ENCODE measurements around the gene NEU4.
"Not testable (repeated sequence)": the region's sequence is repeated elsewhere in the genome, so short reads cannot be mapped to it uniquely, and the experiment has no call there.

Gene NEU4

GRCh38 chr2:241827394-241827793, 18.4 kb downstream of the NEU4 start:
- TF ChIP-seq CTCF (IDR thresholded peaks at IDR 0.05; ENCODE audit: unreplicated experiment in 3 of 3) = no peak
- H3K4me1 Mint-ChIP-seq = peaks cover 13% of the 10 kb centered on the region
- H3K27me3 Mint-ChIP-seq (ENCODE audit: low read depth) = peaks cover 14% of the 10 kb centered on the region

GRCh38 chr2:241833101-241833663, 24.2 kb downstream of the NEU4 start:
- Mint-ChIP-seq H3K36me3 (ENCODE audit: low read depth) (no peaks in the 10 kb centered on the region), H3K4me1 (peaks cover 33% of the 10 kb centered on the region), H3K9me3 (peaks cover 37% of the 10 kb centered on the region), H3K27ac (peak overlapping the region; percentile 60 to 90 (median 75)), H3K4me3 (peak overlapping the region in 1 of 3 experiments; percentile 16), H3K27me3 (ENCODE audit: low read depth) (peaks cover 12% of the 10 kb centered on the region)
- TF ChIP-seq CTCF (IDR thresholded peaks at IDR 0.05; ENCODE audit: unreplicated experiment in 3 of 3) = no peak

More at GRCh38 chr2:241827394-241827793, 18.4 kb downstream of the NEU4 start:
- Mint-ChIP-seq H3K9me3 (peaks cover 60% of the 10 kb centered on the region), H3K36me3 (ENCODE audit: low read depth) (peaks cover 9% of the 10 kb centered on the region), H3K27ac (no peak overlapping the region), H3K4me3 (no peak overlapping the region)

- Mint-ChIP-seq H3K27ac (peak overlapping the region; percentile 60 to 90 (median 75)), H3K4me1 (peaks cover 38% of the 10 kb centered on the region), H3K9me3 (peaks cover 34% of the 10 kb centered on the region), H3K4me3 (peak overlapping the region in 1 of 3 experiments; percentile 16), H3K27me3 (ENCODE audit: low read depth) (peaks cover 12% of the 10 kb centered on the region)
- H3K36me3 Mint-ChIP-seq (ENCODE audit: low read depth) = not testable (repeated sequence)
These were observed 24.9 kb downstream of the NEU4 start for GRCh38 chr2:241833756-241834526.

GRCh38 chr2:241834527-241835210, 25.7 kb downstream of the NEU4 start:
- Mint-ChIP-seq H3K4me3 (no peak overlapping the region), H3K27ac (no peak overlapping the region), H3K36me3 (ENCODE audit: low read depth) (no peaks in the 10 kb centered on the region), H3K4me1 (peaks cover 38% of the 10 kb centered on the region), H3K27me3 (ENCODE audit: low read depth) (peaks cover 12% of the 10 kb centered on the region), H3K9me3 (peaks cover 34% of the 10 kb centered on the region)
- no peak for TF ChIP-seq CTCF (IDR thresholded peaks at IDR 0.05; ENCODE audit: unreplicated experiment in 3 of 3)

GRCh38 chr2:241835611-241836010, 26.6 kb downstream of the NEU4 start:
- no peak for TF ChIP-seq CTCF (IDR thresholded peaks at IDR 0.05; ENCODE audit: unreplicated experiment in 3 of 3)
- H3K27me3 Mint-ChIP-seq (ENCODE audit: low read depth) = peaks cover 12% of the 10 kb centered on the region
- H3K4me1 Mint-ChIP-seq = peaks cover 38% of the 10 kb centered on the region
- peaks cover 27% of the 10 kb centered on the region for H3K9me3 Mint-ChIP-seq
- no peaks in the 10 kb centered on the region for H3K36me3 Mint-ChIP-seq (ENCODE audit: low read depth)
- peak overlapping the region in 2 of 3 experiments; percentile 76 to 82 for H3K27ac Mint-ChIP-seq
- no peak overlapping the region for H3K4me3 Mint-ChIP-seq

- H3K27me3 Mint-ChIP-seq (ENCODE audit: low read depth) = peaks cover 16% of the 10 kb centered on the region
- peaks cover 42% of the 10 kb centered on the region for H3K4me1 Mint-ChIP-seq
- H3K4me3 Mint-ChIP-seq = peak overlapping the region in 1 of 3 experiments; percentile 25
- peaks cover 22% of the 10 kb centered on the region for H3K9me3 Mint-ChIP-seq
- peak overlapping the region in 2 of 3 experiments; percentile 76 to 82 for H3K27ac Mint-ChIP-seq
- H3K36me3 Mint-ChIP-seq (ENCODE audit: low read depth) = no peaks in the 10 kb centered on the region
- TF ChIP-seq CTCF (IDR thresholded peaks at IDR 0.05; ENCODE audit: unreplicated experiment in 3 of 3) = peak in 2 of 3 experiments; percentile 18 to 21
These were observed 27.3 kb downstream of the NEU4 start for GRCh38 chr2:241836292-241836691.

Measured in nephron (organoid).